Measurements from ENCODE around the gene ARHGAP11B.
"Not testable (repeated sequence)": the region's sequence is repeated elsewhere in the genome, so short reads cannot be mapped to it uniquely, and the experiment has no call there.

Gene ARHGAP11B

GRCh38 chr15:30625436-30626193, at the start of gene ARHGAP11B:
ARHGAP11B (plus strand) TSS chr15:30626128.
- H3K36me3 ChIP-seq (ENCODE audit: insufficient read depth, low read length); H3K9me3 ChIP-seq (ENCODE audit: low read depth, low read length): not testable (repeated sequence)
- H3K27ac ChIP-seq, result peak within 1 kb of the TSS; percentile 97
- peak; percentile 92 for DNase-seq (ENCODE audit: low read depth, low spot score)
- H3K9ac ChIP-seq (ENCODE audit: insufficient read length), result peak within 1 kb of the TSS; percentile 91
- peak within 1 kb of the TSS; percentile 83 for H3K4me3 ChIP-seq

- H3K27ac ChIP-seq; DNase-seq (ENCODE audit: low read depth, low spot score); H3K9ac ChIP-seq (ENCODE audit: insufficient read length); H3K4me3 ChIP-seq; H3K9me3 ChIP-seq (ENCODE audit: low read depth, low read length); H3K36me3 ChIP-seq (ENCODE audit: insufficient read depth, low read length): not testable (repeated sequence)
Observed at GRCh38 chr15:30579394-30579970, 46.4 kb upstream of the ARHGAP11B start.

- H3K27ac ChIP-seq; DNase-seq (ENCODE audit: low read depth, low spot score); H3K9ac ChIP-seq (ENCODE audit: insufficient read length); H3K4me3 ChIP-seq; H3K36me3 ChIP-seq (ENCODE audit: insufficient read depth, low read length); H3K9me3 ChIP-seq (ENCODE audit: low read depth, low read length): not testable (repeated sequence)
Observed at GRCh38 chr15:30580716-30581115, 45.2 kb upstream of the ARHGAP11B start.

- not testable (repeated sequence) for H3K9ac ChIP-seq (ENCODE audit: insufficient read length); H3K9me3 ChIP-seq (ENCODE audit: low read depth, low read length); H3K4me3 ChIP-seq; H3K27ac ChIP-seq; DNase-seq (ENCODE audit: low read depth, low spot score); H3K36me3 ChIP-seq (ENCODE audit: insufficient read depth, low read length)
Observed at GRCh38 chr15:30598953-30599352, 27.0 kb upstream of the ARHGAP11B start.

- not testable (repeated sequence) for H3K27ac ChIP-seq
Observed at GRCh38 chr15:30603796-30604195, 22.1 kb upstream of the ARHGAP11B start, which contains the start of gene GOLGA8H. GOLGA8H (plus strand) TSS chr15:30604028; CDS start chr15:30604126, 98 bp downstream.

GRCh38 chr15:30612271-30612670, 13.7 kb upstream of the ARHGAP11B start:
- not testable (repeated sequence) for H3K9ac ChIP-seq (ENCODE audit: insufficient read length); H3K9me3 ChIP-seq (ENCODE audit: low read depth, low read length); H3K36me3 ChIP-seq (ENCODE audit: insufficient read depth, low read length); H3K27ac ChIP-seq; H3K4me3 ChIP-seq; DNase-seq (ENCODE audit: low read depth, low spot score)

More at GRCh38 chr15:30603796-30604195, 22.1 kb upstream of the ARHGAP11B start, which contains the start of gene GOLGA8H:
- H3K9me3 ChIP-seq (ENCODE audit: low read depth, low read length); DNase-seq (ENCODE audit: low read depth, low spot score); H3K36me3 ChIP-seq (ENCODE audit: insufficient read depth, low read length); H3K9ac ChIP-seq (ENCODE audit: insufficient read length); H3K4me3 ChIP-seq: not testable (repeated sequence)

GRCh38 chr15:30621342-30621741, 4.6 kb upstream of the ARHGAP11B start:
- DNase-seq (ENCODE audit: low read depth, low spot score); H3K4me3 ChIP-seq; H3K36me3 ChIP-seq (ENCODE audit: insufficient read depth, low read length); H3K9me3 ChIP-seq (ENCODE audit: low read depth, low read length); H3K27ac ChIP-seq; H3K9ac ChIP-seq (ENCODE audit: insufficient read length): not testable (repeated sequence)

GRCh38 chr15:30626194-30626565, 252 bp downstream of the ARHGAP11B start:
- DNase-seq (ENCODE audit: low read depth, low spot score); H3K36me3 ChIP-seq (ENCODE audit: insufficient read depth, low read length); H3K9me3 ChIP-seq (ENCODE audit: low read depth, low read length): not testable (repeated sequence)
- Histone ChIP-seq H3K9ac (ENCODE audit: insufficient read length) (peak overlapping the region; percentile 91), H3K27ac (peak overlapping the region; percentile 81), H3K4me3 (peak overlapping the region; percentile 83)

GRCh38 chr15:30626632-30627031, 704 bp downstream of the ARHGAP11B start:
- Histone ChIP-seq H3K9ac (ENCODE audit: insufficient read length) (peak overlapping the region; percentile 91), H3K27ac (peak overlapping the region; percentile 81; the same call in 1 of the 2 replicates), H3K4me3 (peak overlapping the region; percentile 83)
- not testable (repeated sequence) for DNase-seq (ENCODE audit: low read depth, low spot score); H3K9me3 ChIP-seq (ENCODE audit: low read depth, low read length); H3K36me3 ChIP-seq (ENCODE audit: insufficient read depth, low read length)

- DNase-seq (ENCODE audit: low read depth, low spot score), result no peak
- TF ChIP-seq FOXP2 (optimal IDR thresholded peaks at IDR 0.05; ENCODE audit: control extremely low read depth, extremely low read length, insufficient read depth) (no peak), POLR2AphosphoS5 (IDR thresholded peaks at IDR 0.05; ENCODE audit: borderline replicate concordance, low read depth, low read length) (no peak), EZH2 (IDR thresholded peaks at IDR 0.05) (no peak)
- H3K9ac ChIP-seq (ENCODE audit: insufficient read length), result no peak overlapping the region
- H3K9me3 ChIP-seq (ENCODE audit: low read depth, low read length), result no peaks in the 10 kb centered on the region
- H3K27ac ChIP-seq, result no peak overlapping the region
- peaks cover 34% of the 10 kb centered on the region for H3K36me3 ChIP-seq (ENCODE audit: insufficient read depth, low read length)
- no peak overlapping the region for H3K4me3 ChIP-seq
Observed at GRCh38 chr15:30650012-30650929, 24.3 kb downstream of the ARHGAP11B start.

- not testable (repeated sequence) for H3K9ac ChIP-seq (ENCODE audit: insufficient read length); DNase-seq (ENCODE audit: low read depth, low spot score); H3K27ac ChIP-seq; H3K9me3 ChIP-seq (ENCODE audit: low read depth, low read length); H3K4me3 ChIP-seq; H3K36me3 ChIP-seq (ENCODE audit: insufficient read depth, low read length)
Observed at GRCh38 chr15:30661154-30661553, 35.2 kb downstream of the ARHGAP11B start.

GRCh38 chr15:30669621-30670020, 43.7 kb downstream of the ARHGAP11B start:
- not testable (repeated sequence) for H3K27ac ChIP-seq; H3K4me3 ChIP-seq; DNase-seq (ENCODE audit: low read depth, low spot score); H3K9me3 ChIP-seq (ENCODE audit: low read depth, low read length); H3K9ac ChIP-seq (ENCODE audit: insufficient read length)
- peaks cover 67% of the 10 kb centered on the region for H3K36me3 ChIP-seq (ENCODE audit: insufficient read depth, low read length)
